GM19324 (cell line): ENCODE measurements around the gene TRAF7.
"Not testable (repeated sequence)": the region's sequence is repeated elsewhere in the genome, so short reads cannot be mapped to it uniquely, and the experiment has no call there.

ENCODE experiments used
- ATAC-seq: cut with Tn5 transposase; IDR thresholded peaks from one replicate; pipeline ENCODE4 v1.9.1; 2021; ENCODE audit warnings: mild to moderate bottlenecking, moderate library complexity; ENCODE audit not compliant: unreplicated experiment, low FRiP score

Gene TRAF7

GRCh38 chr16:2155091-2155950, at the start of gene TRAF7:
TRAF7 (plus strand) TSS chr16:2155782; CDS start chr16:2163921, 8,139 bp downstream.
- peak; percentile 89 for ATAC-seq

GRCh38 chr16:2106211-2106610, 49.4 kb upstream of the TRAF7 start:
- ATAC-seq, result not testable (repeated sequence)

DNA sequence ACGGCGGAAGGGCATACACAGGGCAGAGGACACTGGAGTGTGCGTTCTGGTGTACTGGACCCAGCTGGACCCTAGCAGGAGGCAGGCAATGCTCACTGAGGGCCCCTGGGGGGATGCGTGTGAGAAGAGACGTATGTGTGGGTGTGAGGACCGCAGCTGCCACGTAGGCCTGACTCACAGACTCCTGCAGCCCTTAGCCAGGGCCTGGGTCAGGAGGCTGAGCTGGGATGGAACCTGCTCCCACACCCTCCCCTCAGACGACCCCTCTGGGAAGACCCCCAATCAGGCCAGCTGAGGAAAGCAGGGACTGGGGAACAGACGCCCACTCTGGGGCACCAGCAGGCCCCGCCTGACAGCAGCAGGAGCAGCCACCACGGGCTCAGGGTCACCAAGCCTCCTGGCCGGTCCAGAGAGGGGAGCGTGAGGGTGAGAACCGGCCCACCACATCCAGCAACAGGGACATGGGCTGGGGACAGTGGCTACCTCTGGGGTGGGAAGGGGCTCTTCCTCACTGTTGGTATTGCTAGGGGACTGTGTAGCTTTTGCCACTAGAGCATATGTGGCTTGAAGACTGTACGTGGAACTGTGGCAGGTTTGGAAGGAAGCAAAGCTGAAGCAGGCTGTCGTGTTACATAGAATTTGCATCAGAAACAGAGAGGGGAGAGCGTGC, 48.3 kb upstream of the TRAF7 start:
- not testable (repeated sequence) for ATAC-seq

- ATAC-seq, result not testable (repeated sequence)
Observed at GRCh38 chr16:2107791-2108125, 47.8 kb upstream of the TRAF7 start.

- ATAC-seq, result not testable (repeated sequence)
Observed at GRCh38 chr16:2108446-2109270, 46.9 kb upstream of the TRAF7 start.

GRCh38 chr16:2109271-2109580, 46.4 kb upstream of the TRAF7 start:
- not testable (repeated sequence) for ATAC-seq

GRCh38 chr16:2109872-2110271, 45.7 kb upstream of the TRAF7 start:
- ATAC-seq, result not testable (repeated sequence)

DNA sequence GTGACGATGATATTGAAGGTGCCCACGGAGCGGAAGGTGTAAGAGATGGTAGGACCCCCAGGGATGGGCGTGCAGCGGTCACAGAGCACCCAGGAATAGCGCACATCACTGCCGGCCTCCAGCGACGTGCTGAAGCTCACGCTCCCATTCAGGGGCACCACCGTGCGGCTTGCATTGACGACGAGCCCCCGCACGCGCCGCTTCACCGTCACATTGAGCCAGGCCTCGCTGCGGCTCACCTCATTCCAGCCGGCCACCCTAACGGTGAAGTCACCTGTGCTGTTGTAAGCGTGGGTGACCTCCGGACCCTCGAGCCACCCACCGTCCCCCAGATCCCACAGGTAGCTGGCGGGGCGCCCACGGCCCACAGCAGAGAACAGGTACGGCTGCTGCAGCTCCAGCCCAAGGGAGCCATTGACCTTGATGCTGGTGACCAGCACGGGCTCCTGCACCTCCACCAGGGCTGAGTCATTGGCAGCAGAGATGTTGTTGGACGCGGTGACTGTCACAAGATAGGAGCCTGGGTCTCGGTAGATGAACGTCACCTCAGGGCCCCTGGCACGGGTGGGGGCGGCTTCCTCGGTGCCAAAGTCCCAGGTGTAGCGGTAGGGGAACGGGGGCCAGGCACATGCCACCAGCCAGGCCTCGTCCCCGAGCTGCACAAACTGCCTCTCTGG, 45.1 kb upstream of the TRAF7 start:
- ATAC-seq, result not testable (repeated sequence)

DNA sequence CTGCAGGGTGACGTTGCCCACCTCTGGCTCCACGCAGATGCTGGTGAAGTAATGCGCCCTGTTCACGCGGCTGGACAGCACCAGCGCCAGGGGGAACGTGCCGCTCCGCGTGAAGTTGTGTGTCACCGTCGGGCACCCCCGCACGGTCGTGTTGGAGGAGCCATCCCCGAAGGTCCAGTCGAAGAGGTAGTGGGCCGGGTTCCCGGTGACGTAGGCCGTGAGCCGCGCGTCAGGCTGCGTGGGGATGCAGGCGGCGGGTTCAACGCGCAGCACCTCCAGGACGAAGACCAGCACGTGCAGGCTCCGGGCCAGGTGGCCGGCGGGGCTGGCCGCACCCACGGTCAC, 44.6 kb upstream of the TRAF7 start:
- not testable (repeated sequence) for ATAC-seq

DNA sequence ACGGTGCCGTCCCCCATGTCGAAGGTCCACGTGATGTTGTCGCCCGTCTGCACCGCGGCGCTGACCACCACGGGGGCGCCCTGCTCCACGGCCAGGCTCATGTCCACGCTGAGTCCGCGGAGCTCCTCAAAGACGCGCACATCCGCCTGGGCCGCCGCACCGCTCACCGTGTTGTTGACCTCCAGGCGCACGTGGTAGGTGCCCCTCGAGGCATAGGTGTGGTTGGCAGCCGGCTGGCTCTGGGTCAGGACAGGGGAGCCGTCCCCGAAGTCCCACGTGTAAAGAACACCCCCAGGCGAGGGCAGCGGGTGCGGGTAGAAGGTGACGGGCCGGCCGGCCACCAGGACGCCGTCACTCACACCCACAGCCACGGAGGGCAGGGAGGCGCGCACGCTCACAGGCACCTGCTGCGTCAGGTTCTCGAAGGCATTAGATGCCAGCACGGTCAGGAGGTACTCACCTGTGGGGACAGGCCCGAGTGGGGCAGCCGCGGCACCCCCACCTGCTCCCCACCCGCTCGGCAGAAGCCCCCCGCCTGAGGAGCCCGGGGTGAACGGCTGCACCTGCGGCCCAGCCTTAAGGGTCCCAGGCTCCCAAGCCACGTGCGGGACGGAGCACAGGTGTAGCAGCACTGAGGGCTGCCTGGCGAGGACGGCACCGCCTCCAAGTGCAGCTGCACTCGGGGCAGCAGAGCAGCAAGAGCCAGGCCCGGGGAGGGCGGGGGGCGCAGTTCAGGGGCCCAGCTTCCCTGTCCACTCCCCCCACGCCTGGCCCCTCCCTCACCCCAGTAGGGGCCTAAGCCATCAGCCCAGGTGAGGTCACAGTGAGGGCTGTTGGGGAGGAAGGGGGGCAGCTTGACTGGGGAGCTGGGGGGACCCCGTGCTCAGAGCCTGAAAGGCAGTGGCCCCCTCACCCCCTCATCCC, 43.9 kb upstream of the TRAF7 start:
- ATAC-seq, result not testable (repeated sequence)

GRCh38 chr16:2112539-2113106, 43.0 kb upstream of the TRAF7 start:
- ATAC-seq, result not testable (repeated sequence)

DNA sequence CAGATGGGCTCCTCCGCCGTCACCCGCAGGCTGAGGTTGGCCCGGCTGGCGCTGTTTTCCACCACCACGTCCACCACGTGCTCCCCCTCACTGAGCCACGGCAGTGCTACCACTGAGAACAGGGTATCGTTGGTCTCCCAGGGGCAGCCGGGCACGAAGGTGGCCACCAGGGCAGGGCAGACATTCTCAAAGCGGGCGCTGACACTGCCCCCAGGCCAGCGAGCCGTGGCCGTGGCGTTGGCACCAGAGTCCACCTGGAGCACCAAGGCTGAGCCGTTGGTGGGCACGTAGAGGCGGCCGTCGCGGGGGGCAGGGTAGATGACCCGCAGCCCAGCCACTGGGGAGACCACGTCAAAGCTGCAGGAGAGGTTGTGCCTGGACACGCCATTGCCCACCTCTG, 41.4 kb upstream of the TRAF7 start:
- not testable (repeated sequence) for ATAC-seq

DNA sequence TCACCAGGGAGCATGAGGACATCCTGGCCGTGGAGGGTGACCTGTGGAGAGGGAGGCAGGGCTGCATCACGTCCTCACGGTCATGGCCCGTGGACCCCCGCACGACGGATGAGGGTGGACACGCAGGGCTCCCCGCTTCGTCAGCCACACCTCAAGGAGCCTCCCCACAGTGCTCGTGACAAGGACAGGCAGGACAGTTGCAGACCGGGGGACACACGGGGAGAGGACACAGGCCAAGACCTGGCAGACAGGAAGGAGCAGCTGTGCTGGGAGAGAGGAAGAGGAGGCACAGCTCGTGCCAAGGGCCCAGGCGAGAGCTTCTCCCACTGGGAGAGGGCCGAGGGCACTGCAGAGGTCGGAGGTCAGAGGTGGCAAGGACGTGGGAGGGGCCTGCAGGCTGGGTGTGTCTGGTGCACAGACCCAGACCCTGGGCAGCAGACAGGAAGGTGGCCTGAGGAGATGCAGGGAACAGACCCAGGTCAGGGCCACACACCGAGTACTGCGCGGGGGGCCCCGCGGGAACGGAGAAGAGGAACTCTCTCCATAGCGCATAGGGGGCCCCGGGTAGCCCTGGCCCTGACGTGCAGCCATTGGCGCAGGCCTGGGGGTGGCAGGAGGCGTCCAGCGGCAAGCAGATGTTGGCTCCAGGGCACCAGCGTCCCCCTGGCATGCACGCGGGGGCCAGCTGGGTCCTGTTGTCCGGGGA, 40.5 kb upstream of the TRAF7 start:
- not testable (repeated sequence) for ATAC-seq

DNA sequence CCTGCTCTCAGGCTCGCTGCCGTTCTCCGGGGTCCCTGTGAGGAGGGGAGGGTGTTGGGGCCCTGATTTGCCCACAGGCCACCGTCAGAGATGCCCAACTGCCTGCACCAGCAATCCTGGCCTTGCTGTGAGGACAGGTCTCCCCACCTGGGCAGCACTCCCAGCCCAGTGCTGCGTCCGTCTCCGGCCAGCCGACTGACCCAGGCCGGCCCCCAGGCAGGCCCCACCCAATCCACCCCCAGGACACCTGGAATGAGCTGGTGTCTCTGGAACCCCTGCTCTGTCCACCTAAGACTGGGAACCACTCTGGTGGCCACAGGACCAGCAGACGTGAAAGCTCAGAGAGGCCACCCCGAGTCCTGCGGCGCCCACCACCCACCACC, 40.0 kb upstream of the TRAF7 start:
- ATAC-seq, result no peak

DNA sequence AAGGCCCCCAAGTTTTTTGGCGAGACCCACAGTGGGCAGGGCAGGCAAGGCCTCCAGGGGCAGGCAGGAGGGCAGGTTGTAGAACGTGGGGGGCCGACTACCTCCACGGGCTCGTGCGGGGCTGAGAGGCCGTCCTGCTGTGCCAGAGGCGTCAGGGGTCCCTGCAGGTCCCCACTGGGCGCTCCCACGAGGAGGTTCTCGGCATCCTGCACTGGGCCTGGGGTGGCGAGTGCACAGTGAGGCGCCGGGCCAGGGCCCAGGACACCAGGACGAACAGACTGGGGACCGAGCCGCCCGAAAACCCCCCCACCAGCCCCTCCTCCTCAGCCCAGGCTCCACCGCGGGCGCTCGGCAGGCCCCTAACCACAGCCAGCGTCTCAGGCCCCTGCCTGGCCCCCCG, 39.2 kb upstream of the TRAF7 start:
- not testable (repeated sequence) for ATAC-seq

- not testable (repeated sequence) for ATAC-seq
Observed at GRCh38 chr16:2117341-2117740, 38.2 kb upstream of the TRAF7 start.

- ATAC-seq, result not testable (repeated sequence)
Observed at GRCh38 chr16:2117960-2118722, 37.4 kb upstream of the TRAF7 start.

GRCh38 chr16:2121325-2121724, 34.3 kb upstream of the TRAF7 start:
- ATAC-seq, result not testable (repeated sequence)
